Left cardiac atrium (tissue), 4 donors: ENCODE data around the gene CDH11. TPM values are rescaled to one million over a fixed set of nuclear protein-coding genes. Genes with fewer than 3 reads are reported as not detected.

ENCODE experiments used
- ATAC-seq, 2 donors: fragments of 200-7000 bp; cut with Tn5 transposase; one replicate each; pipeline ENCODE4 v1.9.1; 2020; ENCODE audit warnings: mild to moderate bottlenecking in 2 of 2, moderate library complexity in 2 of 2
- DNase-seq: peaks from one replicate; pipeline ENCODE4 v3.0.0-alpha.2; 2020
- intact Hi-C, 2 donors: fragments of 100-400 bp; cut with DNase I; formaldehyde crosslinking; loops; one replicate each; pipeline versions ENCODE4 v1.14.1 to v1.15.1; 2022 to 2023
- total RNA-seq, 2 donors: library from RNA; stranded (reverse); fragmentation: NEBNext Ultra II Directional; extraction: Animal tissue kit (Norgen Biotek cat#: 25700); gene quantifications; one replicate each; pipeline ENCODE4 v1.2.1, GENCODE V29; 2021
- donor health status: DM: no; HTN: yes; CAD: no.
- donor health status: DM: no; HTN: yes; CAD: no; lungs with severe emphysema.
- donor health status: DM: yes; HTN: yes; CAD: no.
- donor health status: Dilated cardiomyopathy.

The CDH11 gene
- total RNA-seq, 2 donors from 2014 or later: 12.8 to 48.7 TPM

DNA sequence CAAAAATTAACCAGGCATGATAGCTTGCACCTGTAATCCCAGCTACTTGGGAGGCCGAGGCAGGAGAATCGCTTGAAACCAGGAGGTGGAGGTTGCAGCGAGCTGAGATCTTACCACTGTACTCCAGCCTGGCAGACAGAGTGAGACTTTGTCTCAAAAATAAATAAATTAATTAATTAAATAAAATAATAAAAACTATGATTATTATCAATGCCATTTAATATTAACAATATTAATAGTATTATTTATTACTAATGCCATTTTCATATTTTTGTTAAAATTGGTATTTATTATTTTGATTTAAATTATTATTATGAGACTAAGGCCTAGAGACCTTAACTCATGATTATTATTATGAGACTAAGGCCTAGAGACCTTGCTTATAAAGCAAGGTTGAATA, 121.2 kb downstream of the CDH11 start:
- no peak for ATAC-seq
- no peak for DNase-seq
- intact Hi-C loops: no loop called here

DNA sequence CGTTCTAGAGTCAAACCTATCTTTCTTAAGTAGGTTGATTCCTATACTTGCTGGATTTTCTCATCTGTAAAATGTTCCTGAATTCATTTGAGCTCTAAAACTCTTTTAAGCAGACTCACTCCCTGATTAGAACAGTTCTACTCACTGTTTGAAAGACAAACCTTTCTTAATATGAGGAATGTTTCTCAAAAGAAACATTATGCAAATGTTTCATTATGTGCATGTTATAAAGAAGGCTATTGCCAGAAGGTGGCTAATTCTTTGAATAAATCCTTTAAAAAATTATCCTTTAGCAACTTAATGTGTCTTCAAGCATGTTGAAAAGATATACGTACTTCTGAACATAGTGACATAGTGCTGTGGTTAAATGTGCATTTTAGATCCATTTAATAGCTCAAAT, 124.1 kb downstream of the CDH11 start:
- intact Hi-C loops: no loop called here
- ATAC-seq (no peak), DNase-seq (no peak)

DNA sequence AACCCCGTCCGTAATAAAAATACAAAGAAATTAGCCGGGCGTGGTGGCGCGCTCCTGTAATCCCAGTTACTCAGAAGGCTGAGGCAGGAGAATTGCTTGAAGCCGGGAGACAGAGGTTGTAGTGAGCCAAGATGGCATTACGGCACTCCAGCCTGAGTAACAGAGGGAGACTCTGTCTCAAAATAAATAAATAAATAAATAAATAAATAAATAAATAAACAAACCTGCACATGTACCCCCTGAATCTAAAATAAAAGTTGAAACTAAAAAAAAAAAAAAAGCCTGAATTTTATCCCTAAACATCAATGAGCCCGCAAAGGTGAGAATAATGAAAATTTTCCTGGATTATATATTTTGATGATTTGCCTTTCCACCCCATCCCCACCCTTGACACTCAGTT, 124.7 kb downstream of the CDH11 start:
- intact Hi-C loops: no loop called here
- ATAC-seq (no peak), DNase-seq (no peak)

DNA sequence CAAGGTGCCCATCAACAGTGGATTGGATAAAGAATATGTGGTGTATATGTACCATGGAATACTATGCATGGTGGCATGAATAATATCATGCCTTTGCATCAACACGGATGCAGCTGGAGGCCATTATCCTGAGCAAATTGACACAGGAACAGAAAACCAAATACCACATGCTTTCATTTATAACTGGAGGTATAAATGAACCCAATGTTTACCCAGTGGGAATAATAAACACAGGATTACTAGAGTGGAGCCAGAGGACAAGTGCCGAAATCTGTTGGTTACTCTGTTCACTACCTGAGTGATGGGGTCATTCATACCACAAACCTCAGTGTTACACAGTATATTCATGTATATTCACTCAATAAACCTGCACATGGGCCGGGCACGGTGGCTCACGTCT, 125.2 kb downstream of the CDH11 start:
- intact Hi-C loops: no loop called here
- no peak for ATAC-seq
- DNase-seq: no peak

DNA sequence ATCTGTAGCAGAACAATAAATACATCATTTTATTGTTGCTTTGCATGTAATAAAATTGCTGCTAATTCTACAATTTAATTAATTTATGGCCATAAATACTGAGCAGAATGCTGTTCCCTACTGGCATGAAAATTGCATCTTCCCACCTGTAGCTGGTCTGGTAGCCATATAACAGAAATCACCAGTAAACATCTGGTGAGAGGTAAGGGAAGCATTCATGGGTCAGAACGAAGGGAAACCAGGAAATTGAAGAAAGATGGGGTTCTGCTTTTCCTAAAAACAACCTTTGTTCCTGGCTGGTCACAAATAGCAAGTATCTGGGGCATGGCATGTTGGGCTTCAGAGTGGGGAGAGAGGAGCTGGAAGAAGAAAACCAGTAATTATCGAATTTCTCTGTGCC, 128.4 kb downstream of the CDH11 start:
- no peak for ATAC-seq
- intact Hi-C loops: no loop called here
- DNase-seq: no peak

DNA sequence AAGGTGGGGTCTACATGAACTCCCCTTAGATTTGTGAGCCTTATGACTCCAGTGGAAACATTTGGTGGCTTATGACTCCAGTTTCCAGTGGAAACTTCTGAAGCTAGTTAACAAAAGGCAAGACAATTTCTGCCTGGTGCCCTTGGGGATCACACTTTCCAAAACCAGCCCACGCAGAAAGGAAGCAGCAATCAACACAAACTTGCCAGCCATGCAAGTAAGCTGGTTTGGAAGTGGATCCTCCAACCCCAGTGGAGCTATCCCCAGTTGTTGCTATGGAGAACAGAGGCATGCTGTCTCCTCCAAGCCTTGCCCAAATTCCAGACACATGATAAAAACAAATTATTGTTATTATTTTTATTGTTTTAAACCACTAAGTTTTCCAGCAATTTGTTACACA, 130.9 kb downstream of the CDH11 start:
- intact Hi-C loops: no loop called here
- no peak for DNase-seq
- ATAC-seq: no peak

DNA sequence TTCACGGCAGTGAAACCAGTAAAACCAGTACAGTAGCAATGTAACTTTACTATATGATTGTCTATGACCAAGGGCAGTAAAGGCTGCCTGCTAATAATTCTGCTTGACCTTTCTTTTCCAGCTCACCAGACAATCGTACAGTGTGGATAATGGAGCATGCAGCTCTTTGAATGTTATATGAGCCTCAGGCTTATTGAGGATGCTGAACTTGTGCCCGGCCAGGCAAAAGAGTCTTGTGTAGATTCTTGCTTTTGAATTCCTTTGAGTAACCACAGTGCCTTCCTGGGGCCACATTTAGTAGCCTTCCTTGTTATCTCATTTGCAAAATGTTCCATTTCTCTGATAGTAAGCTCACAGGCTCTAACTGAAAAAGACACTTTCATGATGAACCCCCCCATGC, 131.8 kb downstream of the CDH11 start:
- DNase-seq (no peak), ATAC-seq (no peak)
- intact Hi-C loops: no loop called here

DNA sequence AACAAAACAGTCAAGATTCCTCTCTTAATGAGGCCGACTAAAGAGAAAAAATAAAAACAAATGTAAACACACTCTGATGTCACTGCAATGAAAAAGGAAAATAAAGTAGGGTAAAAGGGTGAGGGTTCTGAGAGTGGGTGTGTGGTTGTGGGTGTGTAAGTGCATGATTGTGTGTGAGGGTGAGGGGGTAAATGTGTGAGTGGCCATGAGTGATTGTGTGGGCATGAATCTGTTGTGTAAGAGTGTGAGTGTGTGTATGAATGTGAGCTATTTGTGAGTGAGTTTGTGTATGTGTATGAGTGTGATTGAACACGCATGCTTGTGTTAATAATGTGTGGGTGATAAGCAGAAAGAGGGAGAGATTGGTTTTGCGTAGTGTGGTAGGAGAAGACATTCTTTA, 132.8 kb downstream of the CDH11 start:
- DNase-seq (no peak), ATAC-seq (no peak)
- intact Hi-C loops: loop anchor here in 1 of 2 donors (10.0 kb wide), 1 partner anchor 126 kb away; no protein-coding TSS in a partner anchor

DNA sequence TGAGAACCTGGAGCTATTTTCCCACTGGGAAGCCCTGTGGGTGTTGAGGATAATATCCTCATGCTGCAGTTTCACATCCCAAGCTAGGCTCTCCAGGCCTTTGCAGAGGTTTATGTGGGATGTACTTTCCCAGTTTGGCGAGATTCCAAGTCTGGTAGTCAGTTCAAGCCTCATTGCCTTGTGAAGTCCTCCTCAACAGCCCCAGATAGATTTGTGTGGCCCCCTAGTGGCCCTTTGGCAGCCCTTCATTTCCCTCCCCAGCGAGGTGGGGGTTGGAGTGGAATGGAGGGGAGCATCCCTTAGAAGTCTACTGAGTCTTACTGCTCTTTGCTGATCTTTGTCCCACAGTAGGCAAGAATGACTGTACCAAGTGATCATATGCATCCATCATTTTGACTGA, 137.9 kb downstream of the CDH11 start:
- intact Hi-C loops: loop anchor here in 1 of 2 donors (10.0 kb wide), 1 partner anchor 131 kb away; no protein-coding TSS in a partner anchor
- peak; percentile 33 for DNase-seq
- ATAC-seq: peak; percentile 68 to 84

DNA sequence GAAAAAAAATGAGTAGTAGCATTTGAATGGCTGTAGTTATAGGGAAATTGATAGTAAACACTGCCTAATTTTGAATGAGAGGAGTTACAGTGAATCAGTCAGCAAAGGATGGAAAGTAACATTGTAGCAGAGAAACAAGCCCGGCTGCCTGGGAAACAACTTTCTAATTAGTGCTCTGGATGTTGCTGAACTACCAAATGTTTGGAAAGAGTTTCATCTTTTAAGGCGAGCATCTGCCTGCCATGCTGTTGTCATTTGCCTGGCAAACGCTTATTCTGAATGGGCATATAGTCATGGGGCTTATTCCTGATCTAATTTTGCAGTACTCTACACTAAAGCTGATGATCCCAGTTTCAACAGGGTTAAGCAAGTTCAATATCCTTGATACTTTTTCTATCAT, 138.6 kb downstream of the CDH11 start:
- intact Hi-C loops: loop anchor here in 1 of 2 donors (10.0 kb wide), 1 partner anchor 132 kb away; no protein-coding TSS in a partner anchor
- ATAC-seq (no peak), DNase-seq (no peak)

DNA sequence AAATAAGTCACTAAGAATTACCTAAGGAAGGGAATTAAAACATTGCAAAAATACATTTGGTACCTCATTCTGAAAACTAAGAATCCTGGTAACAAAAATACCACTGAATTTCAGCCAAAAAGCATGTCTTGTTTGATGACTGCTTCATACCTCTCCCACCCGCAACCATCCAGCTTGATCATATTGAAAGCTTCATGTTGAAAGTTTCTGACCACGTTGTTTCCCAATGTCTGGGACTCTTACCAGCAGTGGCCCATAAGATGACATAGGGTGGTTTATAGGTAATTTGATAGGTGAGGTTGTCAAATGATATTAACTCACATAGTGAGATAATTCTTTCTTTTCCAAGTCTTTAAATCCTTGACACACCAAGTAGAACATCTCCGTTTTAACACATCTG, 139.3 kb downstream of the CDH11 start:
- intact Hi-C loops: loop anchor here in 1 of 2 donors (10.0 kb wide), 1 partner anchor 132 kb away; no protein-coding TSS in a partner anchor
- DNase-seq: no peak
- no peak for ATAC-seq

DNA sequence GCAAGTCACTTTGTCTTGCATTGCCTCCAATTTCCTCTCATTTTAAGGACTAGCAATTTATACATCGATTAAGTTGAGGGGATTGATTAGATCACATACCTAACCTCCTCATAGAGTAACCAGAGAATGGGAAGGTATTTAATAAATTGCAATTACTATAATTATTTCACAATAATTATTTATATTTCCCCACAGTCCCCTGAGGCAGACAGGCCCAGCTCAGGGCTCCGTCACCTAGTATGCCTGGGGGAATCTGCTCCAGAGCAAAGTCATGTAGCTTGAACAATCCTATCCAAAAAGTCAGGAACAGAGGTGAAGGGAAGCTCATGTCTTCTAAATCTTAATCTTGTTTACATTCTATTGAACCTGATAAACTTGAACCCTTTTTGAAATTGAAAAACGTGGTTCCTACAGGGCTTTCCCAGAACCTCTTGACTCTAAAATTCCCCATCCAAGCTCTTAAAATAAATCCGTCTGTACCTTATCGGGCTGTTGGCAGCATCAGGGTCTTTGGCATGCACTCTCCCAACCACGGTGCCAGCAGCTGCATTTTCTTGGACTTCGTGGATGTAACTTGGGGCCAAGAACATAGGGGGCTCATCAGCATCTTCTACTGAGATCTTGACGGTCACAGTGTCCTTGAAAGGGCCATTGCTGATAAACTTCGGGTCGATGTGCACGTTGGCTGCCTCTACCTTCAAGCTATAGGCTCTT, 140.1 kb downstream of the CDH11 start:
- DNase-seq (peak; percentile 27), ATAC-seq (peak; percentile 29 to 55)
- intact Hi-C loops: loop anchor here in 1 of 2 donors (10.0 kb wide), 1 partner anchor 133 kb away; no protein-coding TSS in a partner anchor

DNA sequence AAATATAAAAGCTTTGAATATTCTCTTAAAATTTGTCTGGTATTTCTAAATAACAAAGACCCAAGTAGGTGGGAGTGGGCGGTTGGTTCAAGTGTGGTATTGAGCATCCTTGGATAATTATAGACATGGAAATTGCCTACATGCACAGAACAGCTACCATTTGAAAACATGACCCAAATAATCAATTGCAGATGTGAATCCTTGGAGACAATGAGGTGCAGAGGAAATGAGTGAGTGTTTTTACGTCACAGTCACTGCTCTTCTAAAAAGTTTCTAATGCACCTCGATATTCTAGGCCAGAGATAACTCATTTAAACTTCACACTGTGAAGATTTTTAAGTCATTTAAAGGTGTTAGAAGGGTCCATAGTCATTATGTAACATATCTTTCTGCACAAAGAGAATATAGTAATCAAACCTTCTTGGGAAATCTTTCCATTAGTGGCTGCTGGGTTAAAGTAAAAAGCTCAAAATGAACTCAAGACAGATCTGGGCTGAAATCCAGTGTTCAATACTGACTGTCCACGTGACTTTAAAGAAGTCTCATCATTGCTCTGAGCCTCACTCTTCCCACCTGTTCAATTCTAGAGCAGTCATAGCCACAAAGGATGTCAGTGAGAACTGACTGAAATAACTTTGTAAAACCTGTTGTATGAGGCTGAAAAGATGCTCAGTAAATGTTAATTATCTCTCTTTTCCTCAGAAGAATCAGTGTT, 144.5 kb downstream of the CDH11 start:
- no peak for ATAC-seq
- intact Hi-C loops: no loop called here

DNA sequence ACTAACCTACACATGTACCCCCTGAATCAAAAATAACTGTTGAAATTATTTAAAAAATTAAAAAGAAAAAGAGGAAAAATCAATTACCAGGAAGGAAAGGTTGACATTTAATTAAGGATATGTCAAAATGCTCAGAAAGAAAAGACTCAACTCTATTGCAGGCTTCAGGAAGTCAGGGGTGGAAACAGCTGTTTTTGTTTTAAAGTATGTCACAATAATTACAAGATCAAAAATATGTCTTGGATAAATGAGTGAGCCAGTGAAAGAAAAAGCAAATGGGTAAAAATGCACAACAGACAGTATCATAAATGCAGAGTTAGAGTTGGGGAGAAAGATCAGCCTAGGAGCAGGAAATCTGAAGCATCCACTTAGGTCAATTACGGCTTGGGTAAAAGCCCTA, 146.0 kb downstream of the CDH11 start:
- intact Hi-C loops: no loop called here
- DNase-seq (no peak), ATAC-seq (no peak)

More for the DNA sequence above, 144.5 kb downstream of the CDH11 start:
- DNase-seq: no peak

DNA sequence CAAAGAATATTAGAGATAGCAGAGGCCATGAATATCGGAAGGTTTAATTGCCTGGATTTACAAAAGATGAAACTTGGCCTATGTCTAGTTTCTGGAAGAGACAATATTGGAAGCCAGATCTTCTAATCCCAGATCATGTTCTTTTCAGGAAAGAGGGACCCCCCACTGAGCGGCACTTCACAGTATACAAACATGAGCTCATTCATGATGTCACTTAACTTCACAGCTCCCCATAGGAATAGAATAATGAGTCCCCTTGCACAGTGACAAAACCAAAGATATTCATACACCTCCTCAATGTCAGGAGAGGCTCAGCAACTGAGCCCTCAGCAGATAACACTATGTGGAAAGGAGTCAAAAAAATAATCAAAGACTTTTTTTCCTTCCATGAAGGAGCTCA, 147.5 kb downstream of the CDH11 start:
- ATAC-seq (no peak), DNase-seq (no peak)
- intact Hi-C loops: no loop called here

DNA sequence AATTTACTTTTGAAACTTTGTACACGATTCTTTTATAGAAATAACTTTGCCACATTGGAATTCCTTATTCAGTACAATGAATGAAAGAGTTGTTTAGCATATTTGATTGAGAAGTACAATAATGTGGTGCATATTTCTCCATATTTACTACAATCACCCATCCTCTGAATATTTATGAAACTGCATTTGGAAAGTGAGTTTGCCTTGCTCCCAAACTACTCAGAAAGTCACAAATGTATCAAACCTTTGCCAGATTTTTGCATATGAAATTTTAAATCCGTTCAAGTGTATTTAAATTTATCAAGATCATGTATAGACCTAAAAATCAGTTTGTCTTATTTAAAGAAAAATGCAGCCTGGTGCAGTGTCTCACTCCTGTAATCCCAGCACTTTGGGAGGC, 148.7 kb downstream of the CDH11 start:
- no peak for ATAC-seq
- intact Hi-C loops: no loop called here
- DNase-seq: no peak

DNA sequence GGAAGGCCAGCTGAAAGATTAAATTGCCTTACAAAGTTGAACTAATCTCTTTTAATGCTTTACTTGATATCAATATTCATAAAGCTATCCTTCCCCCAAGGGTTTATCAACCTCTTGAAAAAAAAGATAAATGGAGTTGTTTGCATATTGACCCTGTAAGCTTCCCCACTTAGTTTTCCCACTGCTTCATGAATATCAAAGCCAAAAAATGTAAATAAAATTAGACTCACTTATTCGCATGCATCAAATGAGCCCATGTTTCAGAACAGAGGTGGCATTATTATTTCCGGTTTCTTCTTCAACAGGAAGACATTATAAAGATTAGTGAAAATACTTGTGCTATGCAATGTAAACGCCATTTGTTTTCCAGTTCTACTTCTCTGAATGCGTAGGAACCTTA, 150.7 kb downstream of the CDH11 start:
- DNase-seq (no peak), ATAC-seq (no peak)
- intact Hi-C loops: no loop called here

DNA sequence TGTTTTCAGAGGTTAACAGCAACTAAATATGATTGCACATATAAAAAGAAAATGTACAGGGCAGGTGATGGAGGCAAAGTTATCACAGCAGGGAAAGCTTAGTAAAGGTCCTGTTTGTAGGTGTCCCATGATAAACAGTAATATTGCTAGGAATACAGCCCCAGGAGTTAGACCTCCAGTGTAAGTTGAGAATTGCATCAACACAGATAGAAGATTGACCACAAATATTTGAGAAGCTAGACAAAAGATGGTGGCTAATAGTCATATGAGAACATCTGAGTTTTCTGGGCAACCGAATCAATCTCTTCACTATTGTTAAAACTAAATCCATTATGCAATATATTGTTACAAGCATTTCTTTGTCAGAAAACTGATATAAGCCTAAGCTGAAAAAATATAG, 152.6 kb downstream of the CDH11 start:
- ATAC-seq: no peak
- intact Hi-C loops: no loop called here
- DNase-seq: no peak

DNA sequence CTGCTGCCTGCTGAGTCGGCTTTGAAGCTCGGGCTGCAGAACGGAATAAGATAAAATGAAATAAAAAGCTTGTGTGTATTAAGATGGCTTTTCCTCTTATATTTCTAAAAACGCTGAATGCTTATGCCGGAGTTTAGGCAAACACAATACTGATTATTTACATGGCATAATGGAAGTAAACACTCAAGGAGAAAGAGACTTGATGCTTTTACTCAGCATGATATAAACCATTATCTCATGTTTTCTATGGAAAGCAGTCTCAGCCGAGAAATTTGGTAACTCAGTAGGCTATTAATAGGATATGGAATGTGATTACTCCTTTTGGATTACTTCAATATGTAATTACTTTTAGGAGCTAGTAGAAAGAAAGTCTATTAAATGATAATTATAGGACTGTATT, 153.3 kb downstream of the CDH11 start:
- DNase-seq (no peak), ATAC-seq (no peak)
- intact Hi-C loops: no loop called here

DNA sequence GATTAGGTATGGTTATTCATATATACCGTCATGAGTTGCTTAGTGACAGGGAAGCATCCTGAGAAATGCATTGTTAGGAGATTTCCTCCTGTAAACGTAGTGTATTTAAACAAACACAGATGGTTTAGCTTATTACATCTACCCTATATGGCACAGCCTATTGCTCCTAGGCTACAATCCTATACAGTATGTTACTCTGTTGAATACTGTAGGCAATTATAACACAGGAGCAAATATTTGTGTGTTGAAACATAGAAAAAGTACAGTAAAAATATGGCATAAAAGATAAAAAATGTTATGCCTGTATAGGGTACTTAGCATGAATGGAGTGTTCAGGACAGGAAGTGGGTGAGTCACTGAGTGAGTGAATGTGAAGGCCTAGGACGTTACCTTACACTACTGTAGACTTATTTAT, 157.7 kb downstream of the CDH11 start:
- ATAC-seq: no peak

DNA sequence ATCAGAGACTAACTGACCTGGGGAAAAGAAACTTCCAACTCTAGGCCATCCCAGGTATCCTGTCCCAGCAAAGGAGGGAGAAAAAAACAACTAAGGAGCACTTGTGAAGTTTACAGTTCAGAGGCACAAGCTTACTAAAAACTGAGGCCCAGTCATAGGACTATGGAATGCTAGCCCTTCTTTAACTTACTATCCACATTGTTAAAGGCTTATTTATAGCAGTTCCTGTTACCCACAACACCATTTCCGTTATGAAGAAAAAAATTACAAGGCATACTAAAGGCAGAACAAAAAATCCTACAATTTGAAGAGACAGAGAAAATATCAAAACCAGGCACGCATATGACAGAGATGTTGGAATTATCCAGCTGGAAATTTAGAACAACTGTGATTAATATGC, 159.1 kb downstream of the CDH11 start:
- intact Hi-C loops: no loop called here
- ATAC-seq: no peak
- DNase-seq: no peak

More for the DNA sequence above, 157.7 kb downstream of the CDH11 start:
- intact Hi-C loops: no loop called here
- no peak for DNase-seq
